Measurements from ENCODE around the gene MAD1L1.

MAD1L1 gene

DNA sequence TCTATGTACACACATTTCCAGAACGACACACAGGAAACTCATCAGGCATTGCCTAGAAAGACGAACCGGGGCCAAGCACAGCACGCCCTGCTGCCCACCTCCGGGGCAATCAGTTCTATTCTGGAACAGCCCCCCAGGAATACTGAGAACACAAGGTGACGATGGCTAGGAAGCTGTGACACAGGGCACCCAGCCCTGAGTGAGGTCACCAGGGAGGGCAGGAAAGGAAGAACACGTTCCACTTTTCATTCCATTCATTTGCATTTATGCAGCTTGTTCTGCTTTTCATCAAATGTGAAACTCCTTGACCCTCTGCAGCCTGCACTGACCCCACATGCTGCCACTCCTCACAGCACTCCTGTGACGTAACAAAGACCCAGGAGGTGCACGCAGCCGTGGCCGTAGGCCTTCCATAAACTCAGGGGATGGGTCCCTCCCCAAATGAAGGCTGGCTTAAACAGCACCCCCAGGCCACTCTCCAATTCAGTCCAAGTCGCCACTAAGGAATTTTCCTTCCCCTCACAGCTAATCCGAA, 28.9 kb downstream of the MAD1L1 start:
- DNase-seq (ENCODE audit: low read depth) = no peak
- no peak overlapping the region for H3K4me3 ChIP-seq (ENCODE audit: low read length)
- TF ChIP-seq, protein P1, sequence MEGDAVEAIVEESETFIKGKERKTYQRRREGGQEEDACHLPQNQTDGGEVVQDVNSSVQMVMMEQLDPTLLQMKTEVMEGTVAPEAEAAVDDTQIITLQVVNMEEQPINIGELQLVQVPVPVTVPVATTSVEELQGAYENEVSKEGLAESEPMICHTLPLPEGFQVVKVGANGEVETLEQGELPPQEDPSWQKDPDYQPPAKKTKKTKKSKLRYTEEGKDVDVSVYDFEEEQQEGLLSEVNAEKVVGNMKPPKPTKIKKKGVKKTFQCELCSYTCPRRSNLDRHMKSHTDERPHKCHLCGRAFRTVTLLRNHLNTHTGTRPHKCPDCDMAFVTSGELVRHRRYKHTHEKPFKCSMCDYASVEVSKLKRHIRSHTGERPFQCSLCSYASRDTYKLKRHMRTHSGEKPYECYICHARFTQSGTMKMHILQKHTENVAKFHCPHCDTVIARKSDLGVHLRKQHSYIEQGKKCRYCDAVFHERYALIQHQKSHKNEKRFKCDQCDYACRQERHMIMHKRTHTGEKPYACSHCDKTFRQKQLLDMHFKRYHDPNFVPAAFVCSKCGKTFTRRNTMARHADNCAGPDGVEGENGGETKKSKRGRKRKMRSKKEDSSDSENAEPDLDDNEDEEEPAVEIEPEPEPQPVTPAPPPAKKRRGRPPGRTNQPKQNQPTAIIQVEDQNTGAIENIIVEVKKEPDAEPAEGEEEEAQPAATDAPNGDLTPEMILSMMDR (conservative IDR thresholded peaks at IDR 0.05; ENCODE audit: low read length) = no peak

DNA sequence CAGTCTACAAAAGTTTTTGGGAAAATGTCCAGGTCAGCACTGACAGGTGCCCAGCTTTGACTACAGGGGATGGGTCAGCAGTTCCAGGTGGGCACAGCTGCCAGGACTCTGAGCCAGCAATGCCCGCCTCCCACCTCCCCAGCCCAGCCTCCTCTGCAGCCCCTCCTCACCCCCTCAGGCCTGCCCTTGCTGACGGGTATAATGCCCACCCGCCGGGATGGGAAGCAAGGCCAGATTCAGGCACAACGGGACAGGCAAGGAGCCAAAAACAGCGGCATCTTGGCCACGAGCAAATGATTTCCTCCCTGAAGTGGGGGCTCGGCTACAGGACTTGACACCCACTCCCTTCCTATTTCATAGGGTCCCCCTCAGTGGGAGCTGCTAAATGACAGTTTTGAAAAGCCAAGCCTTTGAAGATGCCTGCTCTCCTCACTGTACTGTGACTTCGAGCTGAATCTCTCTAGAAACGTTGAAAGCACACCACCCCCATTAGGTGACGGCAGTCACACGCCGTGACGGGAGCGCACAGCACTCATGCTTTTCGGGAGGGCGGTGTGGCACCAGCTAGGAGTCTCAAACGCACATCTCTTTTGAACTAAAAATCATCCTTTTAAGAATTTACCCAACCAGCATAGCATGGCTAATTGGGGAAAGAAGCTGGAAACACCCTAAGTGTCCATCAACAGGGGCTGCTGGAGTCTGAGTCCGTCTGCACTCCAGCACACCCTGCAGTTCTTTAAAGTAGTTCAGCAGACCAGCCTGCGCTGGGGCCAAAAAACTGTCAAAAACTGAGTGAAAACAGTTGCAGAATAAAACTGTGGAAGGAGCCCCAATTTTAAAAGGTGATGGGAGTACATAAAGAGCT, 29.6 kb downstream of the MAD1L1 start:
- no peak for DNase-seq (ENCODE audit: low read depth)
- TF ChIP-seq, protein P1 (conservative IDR thresholded peaks at IDR 0.05; ENCODE audit: low read length) = no peak
- H3K4me3 ChIP-seq (ENCODE audit: low read length) = no peak overlapping the region

DNA sequence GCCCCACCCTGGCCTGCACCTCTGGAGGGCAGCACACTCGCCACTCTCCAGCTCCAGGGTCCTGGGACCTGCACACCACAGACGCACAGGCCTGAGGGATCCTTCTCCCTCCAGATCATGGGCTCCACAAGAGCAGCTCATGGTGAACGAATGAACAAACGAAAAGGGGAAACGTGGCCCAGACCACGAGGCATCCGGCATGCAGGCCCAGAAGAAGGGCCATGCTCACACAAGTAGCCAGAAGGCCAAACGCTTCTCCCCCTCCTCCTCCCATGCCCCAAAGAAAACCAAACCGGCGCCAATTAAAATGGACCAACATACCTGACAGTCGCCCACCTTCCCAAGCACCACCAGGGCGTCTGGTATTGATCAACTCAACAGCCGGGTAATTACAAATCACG, 30.4 kb downstream of the MAD1L1 start:
- DNase-seq (ENCODE audit: low read depth) = no peak
- TF ChIP-seq, protein P1 (conservative IDR thresholded peaks at IDR 0.05; ENCODE audit: low read length) = no peak
- no peak overlapping the region for H3K4me3 ChIP-seq (ENCODE audit: low read length)

DNA sequence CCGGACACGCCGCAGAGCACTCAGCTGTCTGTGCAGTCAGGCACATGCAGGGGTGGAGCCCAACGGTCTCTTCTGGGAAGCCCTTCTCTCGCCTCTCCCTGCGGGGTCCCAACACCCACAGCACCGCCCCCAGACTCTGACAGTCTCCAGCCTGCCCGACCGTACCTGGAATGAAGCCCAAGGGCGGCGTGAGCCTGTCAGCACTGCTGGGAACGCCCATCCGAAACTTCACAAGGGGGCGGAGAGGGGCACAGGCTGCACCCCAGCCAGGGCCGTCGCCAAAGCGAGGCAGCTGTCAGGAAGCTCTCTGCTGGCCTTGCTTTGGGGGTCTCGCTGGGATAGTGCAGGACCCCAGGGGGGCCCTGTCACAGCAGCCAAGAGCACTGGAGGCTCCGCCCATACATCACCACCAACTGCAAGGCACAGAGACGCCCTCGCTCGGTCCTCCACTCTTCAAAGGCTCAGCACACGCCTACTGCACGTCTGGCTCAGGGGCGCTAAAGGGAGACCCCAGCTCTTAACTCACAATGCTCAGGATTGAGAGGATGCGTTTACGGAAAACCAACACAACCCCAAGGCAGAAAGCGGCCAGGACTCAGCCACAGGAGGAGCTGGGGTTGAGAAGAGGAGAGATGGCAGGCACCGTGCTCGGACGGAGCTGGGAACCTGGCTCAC, 30.9 kb downstream of the MAD1L1 start:
- H3K4me3 ChIP-seq (ENCODE audit: low read length) = no peak overlapping the region
- DNase-seq (ENCODE audit: low read depth) = no peak
- TF ChIP-seq, protein P1 (conservative IDR thresholded peaks at IDR 0.05; ENCODE audit: low read length) = no peak

DNA sequence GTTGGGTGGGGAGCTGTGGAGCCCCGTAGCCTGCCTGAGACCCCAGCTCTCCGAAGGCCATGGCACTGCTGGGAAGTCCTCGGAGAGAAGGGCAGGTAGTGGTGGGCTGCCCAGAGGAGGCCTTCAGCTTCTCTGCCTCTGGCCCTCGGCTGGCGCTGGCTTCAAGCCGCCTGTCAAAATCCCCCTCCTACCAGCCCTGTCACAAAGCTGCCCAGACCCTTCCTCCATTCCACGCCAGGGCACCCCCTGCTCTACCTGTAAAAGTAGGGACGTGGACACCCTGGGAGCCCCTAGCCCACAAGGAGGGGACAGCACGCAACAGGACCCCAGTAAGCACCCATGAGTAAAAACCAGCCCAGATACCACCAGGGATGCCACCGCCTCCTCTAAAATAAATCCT, 31.6 kb downstream of the MAD1L1 start:
- TF ChIP-seq, protein P1 (conservative IDR thresholded peaks at IDR 0.05; ENCODE audit: low read length) = no peak
- no peak overlapping the region for H3K4me3 ChIP-seq (ENCODE audit: low read length)
- DNase-seq (ENCODE audit: low read depth) = no peak

DNA sequence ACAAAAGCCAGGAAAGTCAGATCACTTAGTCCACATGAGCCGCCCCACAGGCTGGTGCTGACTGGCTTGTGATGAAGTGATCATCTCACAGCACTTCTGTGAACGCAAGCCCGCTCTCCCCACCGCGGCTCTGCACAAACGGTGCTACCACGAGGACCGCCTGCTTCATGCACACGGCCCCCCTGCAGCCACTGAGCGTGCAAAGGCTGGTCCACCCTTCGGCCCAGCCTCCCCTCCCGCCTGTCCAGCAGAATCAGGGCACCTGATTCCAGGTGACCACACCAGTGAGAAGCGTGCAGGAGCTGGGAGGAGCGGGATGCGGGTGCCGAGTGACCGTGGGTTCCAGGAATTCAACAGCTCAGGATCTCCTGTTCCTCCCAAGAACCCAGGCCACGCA, 32.2 kb downstream of the MAD1L1 start:
- TF ChIP-seq, protein P1 (conservative IDR thresholded peaks at IDR 0.05; ENCODE audit: low read length) = no peak
- DNase-seq (ENCODE audit: low read depth) = no peak
- no peak overlapping the region for H3K4me3 ChIP-seq (ENCODE audit: low read length)
